Measurements from ENCODE around the gene HES2.

GRCh38 chr1:6399294-6399693 is 20.4 kb downstream of the HES2 start:
- TF ChIP-seq POLR2AphosphoS5 (IDR thresholded peaks at IDR 0.05) (no peak), POLR2A (IDR thresholded peaks at IDR 0.05) (no peak), EP300 (IDR thresholded peaks at IDR 0.05) (no peak)
- TF ChIP-seq, protein P1, sequence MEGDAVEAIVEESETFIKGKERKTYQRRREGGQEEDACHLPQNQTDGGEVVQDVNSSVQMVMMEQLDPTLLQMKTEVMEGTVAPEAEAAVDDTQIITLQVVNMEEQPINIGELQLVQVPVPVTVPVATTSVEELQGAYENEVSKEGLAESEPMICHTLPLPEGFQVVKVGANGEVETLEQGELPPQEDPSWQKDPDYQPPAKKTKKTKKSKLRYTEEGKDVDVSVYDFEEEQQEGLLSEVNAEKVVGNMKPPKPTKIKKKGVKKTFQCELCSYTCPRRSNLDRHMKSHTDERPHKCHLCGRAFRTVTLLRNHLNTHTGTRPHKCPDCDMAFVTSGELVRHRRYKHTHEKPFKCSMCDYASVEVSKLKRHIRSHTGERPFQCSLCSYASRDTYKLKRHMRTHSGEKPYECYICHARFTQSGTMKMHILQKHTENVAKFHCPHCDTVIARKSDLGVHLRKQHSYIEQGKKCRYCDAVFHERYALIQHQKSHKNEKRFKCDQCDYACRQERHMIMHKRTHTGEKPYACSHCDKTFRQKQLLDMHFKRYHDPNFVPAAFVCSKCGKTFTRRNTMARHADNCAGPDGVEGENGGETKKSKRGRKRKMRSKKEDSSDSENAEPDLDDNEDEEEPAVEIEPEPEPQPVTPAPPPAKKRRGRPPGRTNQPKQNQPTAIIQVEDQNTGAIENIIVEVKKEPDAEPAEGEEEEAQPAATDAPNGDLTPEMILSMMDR (IDR thresholded peaks at IDR 0.05): no peak

Data from stomach (tissue), 4 donors.